HG03064 (cell line): Measurements from ENCODE around the gene SERPINE1.

Experiments
- ATAC-seq: cut with Tn5 transposase; IDR thresholded peaks from one replicate; pipeline ENCODE4 v1.9.1; 2021; ENCODE audit warnings: low read depth; ENCODE audit not compliant: unreplicated experiment

The SERPINE1 gene

GRCh38 chr7:101185258-101185839 is 58.4 kb downstream of the SERPINE1 start:
- ATAC-seq: no peak

DNA sequence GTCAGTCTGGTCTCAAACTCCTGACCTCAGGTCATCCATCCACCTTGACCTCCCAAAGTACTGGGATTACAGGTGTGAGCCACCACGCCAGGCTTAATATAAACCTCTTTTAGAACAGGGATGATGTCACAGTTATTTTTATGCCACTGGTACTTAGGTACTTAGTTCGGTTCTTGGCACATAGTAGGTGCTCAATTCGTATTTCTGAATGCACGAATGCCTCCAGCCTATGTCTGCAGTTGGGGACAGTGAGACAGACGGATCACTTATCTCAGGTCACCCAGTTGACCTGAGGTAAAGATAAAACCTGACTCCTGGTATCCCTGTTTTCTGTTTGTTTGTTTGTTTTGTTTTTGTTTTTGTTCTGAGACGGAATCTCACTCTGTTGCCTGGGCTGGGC is 59.3 kb downstream of the SERPINE1 start:
- ATAC-seq: no peak

GRCh38 chr7:101186844-101187428 is 60.0 kb downstream of the SERPINE1 start:
- ATAC-seq: no peak
